ENCODE results near the gene TBC1D20. TPM values are rescaled to one million over a fixed set of nuclear protein-coding genes. Genes with fewer than 3 reads are reported as not detected.

Gene TBC1D20
- total RNA-seq, 2 experiments from 2014 or later, result 22.2 to 23.8 TPM

GRCh38 chr20:420721-421574, 41.4 kb downstream of the TBC1D20 start:
- no peak for TF ChIP-seq CTCF (IDR thresholded peaks at IDR 0.05)
- Mint-ChIP-seq H3K4me3 (no peak overlapping the region), H3K36me3 (ENCODE audit: low read depth) (peaks cover 50% of the 10 kb centered on the region), H3K9me3 (no peaks in the 10 kb centered on the region), H3K27me3 (no peaks in the 10 kb centered on the region), H3K27ac (no peak overlapping the region), H3K4me1 (ENCODE audit: low read depth) (peaks cover 7% of the 10 kb centered on the region)
- ChIA-PET CTCF (no interaction called here), POLR2A (interaction anchor here (1.1 to 1.3 kb wide), 3 partner anchors 9 to 14 kb away, joined by 3 read pairs; no protein-coding TSS in a partner anchor)
- intact Hi-C loops (cut with micrococcal nuclease), result no loop called here
- no peak for DNase-seq
- peak; percentile 69 for ATAC-seq

GRCh38 chr20:420166-420620, 42.1 kb downstream of the TBC1D20 start:
- peaks cover 13% of the 10 kb centered on the region for H3K4me1 Mint-ChIP-seq (ENCODE audit: low read depth)
- intact Hi-C loops (cut with micrococcal nuclease), result no loop called here
- H3K36me3 Mint-ChIP-seq (ENCODE audit: low read depth), result peaks cover 57% of the 10 kb centered on the region
- DNase-seq (no peak), ATAC-seq (no peak)
- no peak overlapping the region for H3K27ac Mint-ChIP-seq
- no peak overlapping the region for H3K4me3 Mint-ChIP-seq
- H3K9me3 Mint-ChIP-seq, result no peaks in the 10 kb centered on the region
- ChIA-PET CTCF (no interaction called here), POLR2A (interaction anchor here (1.1 to 1.2 kb wide), 2 partner anchors 11 to 13 kb away, joined by 3 read pairs; no protein-coding TSS in a partner anchor)
- H3K27me3 Mint-ChIP-seq, result no peaks in the 10 kb centered on the region
- TF ChIP-seq CTCF (IDR thresholded peaks at IDR 0.05), result no peak

- TF ChIP-seq CTCF (IDR thresholded peaks at IDR 0.05), result no peak
- DNase-seq, result no peak
- H3K4me1 Mint-ChIP-seq (ENCODE audit: low read depth), result peaks cover 17% of the 10 kb centered on the region
- ChIA-PET POLR2A (interaction anchor here (1.2 kb wide), 1 partner anchor 10 kb away, joined by 3 read pairs; no protein-coding TSS in a partner anchor), CTCF (no interaction called here)
- H3K27ac Mint-ChIP-seq, result no peak overlapping the region
- H3K36me3 Mint-ChIP-seq (ENCODE audit: low read depth), result peaks cover 53% of the 10 kb centered on the region
- H3K9me3 Mint-ChIP-seq, result no peaks in the 10 kb centered on the region
- peak; percentile 47 for ATAC-seq
- H3K4me3 Mint-ChIP-seq, result no peak overlapping the region
- intact Hi-C loops (cut with micrococcal nuclease), result no loop called here
- H3K27me3 Mint-ChIP-seq, result no peaks in the 10 kb centered on the region
Observed at GRCh38 chr20:419556-420165, 42.7 kb downstream of the TBC1D20 start.

GRCh38 chr20:418858-419365, 43.4 kb downstream of the TBC1D20 start:
- POLR2A ChIA-PET, result no interaction called here
- H3K4me3 Mint-ChIP-seq, result no peak overlapping the region
- no peaks in the 10 kb centered on the region for H3K9me3 Mint-ChIP-seq
- H3K36me3 Mint-ChIP-seq (ENCODE audit: low read depth), result peaks cover 45% of the 10 kb centered on the region
- no peak for TF ChIP-seq CTCF (IDR thresholded peaks at IDR 0.05)
- DNase-seq, result no peak
- H3K4me1 Mint-ChIP-seq (ENCODE audit: low read depth), result peaks cover 21% of the 10 kb centered on the region
- H3K27ac Mint-ChIP-seq, result no peak overlapping the region
- no peak for ATAC-seq
- intact Hi-C loops (cut with micrococcal nuclease), result no loop called here
- CTCF ChIA-PET, result no interaction called here
- no peaks in the 10 kb centered on the region for H3K27me3 Mint-ChIP-seq
